Activated CD4-positive, alpha-beta T cell treated with anti-CD3 and anti-CD28 coated beads, Interleukin-2, amount 50 U/mL, for 16 hours (primary cell): ENCODE data around the gene ZNF410.

Experiments
- DNase-seq: peaks from one replicate; pipeline ENCODE4 v3.0.0-alpha.2; 2020

ZNF410 gene

GRCh38 chr14:73958591-73958990, 71.9 kb downstream of the ZNF410 start:
- DNase-seq = no peak

DNA sequence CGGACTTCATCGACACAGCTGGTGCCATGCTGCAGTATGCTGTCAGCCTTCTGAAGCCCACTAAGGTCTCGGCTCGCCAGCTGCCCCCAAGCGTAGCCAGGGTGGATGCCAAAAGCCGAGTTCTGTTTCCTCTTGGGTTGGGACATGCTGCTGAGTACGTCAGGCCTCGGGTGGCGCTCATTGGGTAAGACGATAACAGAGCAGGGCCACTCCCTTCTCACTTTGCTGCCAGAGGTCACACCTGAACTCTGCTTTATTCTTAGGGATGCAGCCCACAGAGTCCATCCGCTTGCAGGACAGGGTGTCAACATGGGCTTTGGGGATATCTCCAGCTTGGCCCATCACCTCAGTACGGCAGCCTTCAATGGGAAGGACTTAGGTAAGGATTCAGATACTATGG, 74.5 kb downstream of the ZNF410 start:
- DNase-seq = no peak

DNA sequence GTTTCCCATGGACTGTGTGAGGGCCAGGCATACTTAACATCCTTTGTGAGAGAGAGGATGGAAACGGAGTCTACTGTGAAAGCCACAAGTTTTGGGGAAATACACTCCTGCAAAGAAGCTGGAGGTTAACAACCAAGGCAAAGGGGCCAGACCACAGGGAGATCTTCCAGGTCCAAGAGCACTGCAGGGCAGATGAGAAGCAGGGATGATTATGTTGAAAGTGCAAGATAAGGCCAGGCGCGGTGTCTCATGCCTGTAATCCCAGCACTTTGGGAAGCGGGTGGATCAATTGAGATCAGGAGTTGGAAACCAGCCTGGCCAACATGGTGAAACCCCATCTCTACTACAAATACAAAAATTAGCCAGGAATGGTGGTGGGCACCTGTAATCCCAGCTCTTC, 78.6 kb downstream of the ZNF410 start:
- DNase-seq = no peak

- DNase-seq = no peak
Observed at GRCh38 chr14:73968885-73969284, 82.2 kb downstream of the ZNF410 start.

GRCh38 chr14:73973497-73973896, 86.8 kb downstream of the ZNF410 start:
- no peak for DNase-seq

DNA sequence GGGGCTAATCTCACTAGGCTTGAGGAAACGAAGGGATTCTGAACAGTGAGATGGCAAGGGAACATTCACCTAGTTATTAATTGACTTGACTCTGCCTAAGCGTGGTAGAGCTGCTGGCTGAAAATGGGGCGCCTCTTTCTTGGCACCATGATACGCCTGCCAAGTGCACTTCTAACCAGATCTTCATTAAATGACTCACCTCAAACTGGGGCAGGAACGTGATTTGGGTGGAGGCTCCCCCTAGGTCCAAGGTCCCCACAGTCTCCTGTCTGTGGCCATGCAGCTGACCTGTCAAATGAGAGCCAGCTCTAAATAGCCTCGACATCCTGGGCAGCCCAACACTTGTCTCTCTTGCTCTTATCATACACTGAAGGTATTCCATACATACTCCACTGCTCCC, 89.5 kb downstream of the ZNF410 start:
- no peak for DNase-seq

- DNase-seq = no peak
Observed at GRCh38 chr14:73977896-73978295, 91.2 kb downstream of the ZNF410 start.
